NCI-H2171 treated with DMSO at 0.1 percent for 48 hours (cell line): ENCODE measurements around the gene LARP4B.
A peak's percentile ranks its signal among the peaks of the same experiment; 100 is the strongest.

Source experiments
- DNase-seq: peaks from one replicate; lab custom pipeline; 2025; lab: John Stamatoyannopoulos, UW

The LARP4B gene

DNA sequence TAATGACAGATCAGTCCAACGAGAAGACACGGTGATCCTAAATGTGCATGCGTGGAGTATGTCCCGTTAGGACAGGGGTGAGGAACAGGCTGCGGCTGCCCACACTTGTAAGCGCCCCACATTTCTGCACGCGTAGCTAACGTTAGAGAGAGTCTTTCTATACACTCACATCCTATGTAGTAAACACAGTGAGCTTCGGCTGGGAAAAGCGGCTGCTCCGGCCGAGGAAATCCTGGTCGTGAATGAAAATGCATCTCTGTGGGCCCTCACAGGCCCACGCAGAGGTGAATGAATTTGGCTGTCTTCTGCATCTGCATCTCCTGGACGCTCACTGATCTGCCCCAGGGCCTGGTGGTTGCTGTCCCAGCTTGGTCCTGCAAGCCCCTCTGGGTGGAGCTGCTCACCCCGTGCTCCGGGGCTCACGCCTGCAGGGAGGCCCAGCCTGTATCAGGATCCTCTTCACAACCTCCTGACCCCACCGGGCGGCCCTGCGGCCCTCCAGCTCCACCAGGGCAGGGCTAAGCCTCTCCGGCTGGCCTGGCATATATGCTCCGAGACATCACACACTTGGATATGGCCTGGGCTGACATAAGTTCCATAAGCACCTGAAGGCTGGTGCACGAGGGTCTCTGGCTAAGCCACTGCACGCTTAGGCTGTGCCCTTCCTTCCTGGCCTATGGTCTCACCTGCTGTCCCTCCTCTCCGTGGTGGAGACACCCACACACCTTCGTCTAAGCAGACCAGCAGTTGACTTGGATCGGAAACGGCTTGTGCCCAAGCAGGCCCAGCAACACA is 124.1 kb downstream of the LARP4B start:
- no peak for DNase-seq

DNA sequence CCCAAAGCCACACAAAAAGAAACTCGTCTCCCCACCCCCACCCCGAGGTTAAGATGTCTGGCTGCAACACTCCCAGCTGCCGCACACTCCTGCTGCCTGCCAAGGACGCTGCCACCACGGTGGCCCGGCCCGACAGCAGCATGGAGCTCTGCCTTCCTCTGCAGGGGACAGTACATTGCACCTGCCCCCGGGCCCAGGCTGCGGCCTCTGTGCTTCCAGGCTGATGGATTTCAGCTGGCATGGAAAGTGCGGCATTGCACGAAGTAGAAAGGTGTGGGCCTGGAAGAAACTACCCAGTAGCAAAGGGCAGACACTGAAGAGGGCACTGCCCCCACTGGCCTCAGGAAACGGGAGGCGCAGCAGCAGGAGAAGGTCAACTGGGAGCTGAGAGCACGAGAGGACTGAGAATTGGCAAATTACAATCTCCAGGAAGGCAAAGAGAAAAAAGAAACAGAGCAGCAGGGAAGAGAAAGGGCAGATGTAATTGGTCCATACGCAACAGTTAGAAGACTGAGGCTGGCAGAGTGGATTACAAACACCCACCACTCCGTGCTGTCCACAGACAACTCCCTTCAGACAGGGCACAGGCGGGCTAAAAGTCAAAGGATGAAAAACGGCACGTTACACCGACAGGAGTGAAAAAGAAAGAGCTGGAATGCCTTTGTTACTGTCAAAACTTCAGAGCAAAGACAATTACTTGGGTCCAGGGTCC is 124.9 kb downstream of the LARP4B start:
- no peak for DNase-seq

- no peak for DNase-seq
These were observed 125.7 kb downstream of the LARP4B start for GRCh38 chr10:805620-806305.

DNA sequence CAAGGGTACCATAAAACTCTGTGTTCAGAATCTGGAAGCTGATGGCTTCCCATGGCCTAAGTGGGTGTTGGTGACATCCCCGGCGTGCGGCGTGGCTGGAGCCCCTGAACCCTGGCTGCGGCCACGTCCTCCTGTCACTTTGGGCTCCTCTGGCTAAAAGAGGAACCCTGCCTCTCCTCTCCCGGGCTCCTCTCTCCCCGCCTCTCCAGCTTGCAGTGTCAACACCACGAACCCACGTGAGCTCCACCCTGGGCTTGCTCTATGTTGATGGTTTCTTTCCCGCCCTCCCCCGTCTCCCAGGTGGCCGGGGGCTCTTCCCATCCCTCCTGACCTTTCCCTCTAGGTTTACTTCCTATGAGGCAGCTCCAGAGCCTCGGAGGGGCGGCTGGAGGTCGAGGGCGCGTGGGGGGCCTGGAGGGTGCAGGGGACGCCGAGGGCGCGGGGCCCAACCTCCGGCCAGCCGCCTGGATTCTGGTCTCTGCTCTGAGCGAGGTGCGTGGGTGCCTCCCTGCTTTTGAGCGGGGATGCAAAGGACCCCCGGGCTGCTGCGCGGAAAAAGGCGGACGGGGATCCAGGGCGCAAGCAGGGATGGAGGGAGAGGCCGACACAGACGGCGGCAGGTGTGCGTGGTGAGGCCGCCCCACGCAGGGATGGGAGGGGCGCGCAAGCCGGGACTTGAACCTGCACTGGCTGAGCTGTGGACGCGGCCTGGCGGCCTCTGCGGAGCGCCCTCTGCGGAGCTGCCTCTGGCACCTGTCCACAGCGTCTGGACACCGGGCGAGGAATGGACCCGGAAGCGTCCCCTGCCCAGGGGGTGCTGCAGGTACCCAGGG is 126.5 kb downstream of the LARP4B start:
- DNase-seq, result no peak

GRCh38 chr10:804191-804781 is 127.2 kb downstream of the LARP4B start:
- DNase-seq, result no peak

- no peak for DNase-seq
These were observed 128.3 kb downstream of the LARP4B start for GRCh38 chr10:803041-803741.

- no peak for DNase-seq
These were observed 129.0 kb downstream of the LARP4B start for GRCh38 chr10:802506-802905.

GRCh38 chr10:797179-797578 is 134.3 kb downstream of the LARP4B start:
- no peak for DNase-seq

DNA sequence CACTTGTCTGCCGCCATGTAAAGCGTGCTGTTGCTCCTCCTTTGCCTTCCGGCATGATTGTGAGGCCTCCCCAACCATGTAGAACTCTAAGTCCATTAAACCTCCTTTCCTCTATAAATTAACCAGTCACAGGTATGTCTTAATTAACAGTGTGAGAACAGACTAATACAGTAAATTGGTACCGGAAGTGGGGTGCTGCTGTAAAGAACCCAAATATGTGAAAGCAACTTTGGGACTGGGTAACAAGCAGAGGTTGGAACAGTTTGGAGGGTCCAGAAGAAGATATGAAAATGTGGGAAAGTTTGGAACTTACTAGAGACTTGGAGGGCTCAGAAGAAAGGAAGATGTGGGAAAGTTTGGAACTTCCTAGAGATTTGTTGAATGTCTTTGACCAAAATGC is 135.3 kb downstream of the LARP4B start:
- no peak for DNase-seq

DNA sequence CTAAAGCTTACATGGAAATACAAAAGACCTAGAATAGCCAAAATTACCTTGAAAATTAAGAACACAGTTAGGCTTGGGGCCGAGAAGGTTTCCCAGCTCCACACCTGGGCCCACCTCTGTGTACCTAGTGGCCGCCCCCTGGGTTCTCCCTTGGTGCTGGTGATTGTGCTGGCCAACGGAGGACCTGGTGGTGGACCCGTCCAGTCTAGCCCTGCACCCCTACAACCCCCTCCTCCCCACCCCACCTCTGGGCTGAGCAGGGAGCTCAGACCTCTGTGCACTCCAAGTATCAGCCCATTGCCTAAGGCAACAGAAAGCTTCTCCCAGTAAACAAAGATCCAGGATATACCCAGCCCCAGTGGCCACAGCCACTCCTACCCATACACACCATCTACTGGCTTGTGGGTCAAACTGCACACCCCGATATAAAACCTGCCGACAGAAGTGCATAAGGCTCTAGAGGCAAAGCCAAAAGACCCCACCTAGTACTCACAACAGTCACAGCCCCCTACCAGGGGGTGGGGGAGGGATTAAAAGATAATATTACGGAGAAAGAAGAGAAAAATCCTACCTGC is 137.0 kb downstream of the LARP4B start:
- peak; percentile 24 for DNase-seq

DNA sequence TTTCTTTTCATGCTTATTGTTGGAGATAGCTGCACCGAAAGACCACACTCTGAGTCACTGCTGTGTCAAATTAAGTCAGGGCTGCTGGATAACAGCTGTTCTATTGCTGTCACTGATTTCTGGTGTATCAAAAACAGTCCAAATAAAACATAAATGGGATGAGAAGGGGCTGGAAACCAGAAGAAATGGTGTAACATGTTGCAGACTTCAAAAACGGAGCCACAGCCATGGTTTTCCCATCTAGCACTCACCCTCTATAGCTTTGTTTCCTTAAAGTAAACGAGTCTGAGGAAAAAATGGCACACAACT is 138.8 kb downstream of the LARP4B start:
- no peak for DNase-seq

DNA sequence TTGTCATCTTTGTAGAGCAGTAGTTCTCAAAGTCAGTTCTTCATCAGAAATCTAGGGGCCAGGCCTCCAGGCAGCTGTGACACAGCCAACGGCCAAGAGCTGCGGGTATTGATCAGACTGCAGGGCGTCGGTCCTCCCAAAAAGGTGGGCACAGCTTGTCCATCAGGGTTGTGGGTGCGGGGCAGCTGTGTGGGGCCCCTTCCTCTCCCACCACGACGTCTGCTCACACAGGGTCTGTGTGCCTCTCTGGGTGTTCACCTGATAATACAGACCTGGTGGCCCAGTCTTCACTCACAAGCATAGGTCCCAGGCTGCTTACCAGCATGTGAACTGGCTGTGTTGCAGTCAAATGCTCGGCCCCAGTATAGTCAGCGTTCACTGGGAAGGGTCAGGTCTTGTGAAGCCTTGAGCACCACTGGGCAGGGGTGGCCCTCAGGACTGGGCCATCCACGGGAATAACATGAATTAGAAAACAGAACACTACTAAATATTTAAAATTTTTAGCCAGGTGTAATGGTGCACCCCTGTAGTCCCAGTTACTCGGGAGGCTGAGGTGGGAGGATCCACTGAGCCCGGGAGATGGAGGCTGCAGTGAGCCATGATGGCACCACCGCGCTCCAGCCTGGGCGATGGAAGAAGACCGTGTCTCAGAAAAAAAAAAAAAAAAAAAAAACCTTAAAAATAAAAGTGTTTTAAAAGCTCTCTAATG is 139.3 kb downstream of the LARP4B start:
- no peak for DNase-seq

GRCh38 chr10:791639-792038 is 139.9 kb downstream of the LARP4B start:
- no peak for DNase-seq

DNA sequence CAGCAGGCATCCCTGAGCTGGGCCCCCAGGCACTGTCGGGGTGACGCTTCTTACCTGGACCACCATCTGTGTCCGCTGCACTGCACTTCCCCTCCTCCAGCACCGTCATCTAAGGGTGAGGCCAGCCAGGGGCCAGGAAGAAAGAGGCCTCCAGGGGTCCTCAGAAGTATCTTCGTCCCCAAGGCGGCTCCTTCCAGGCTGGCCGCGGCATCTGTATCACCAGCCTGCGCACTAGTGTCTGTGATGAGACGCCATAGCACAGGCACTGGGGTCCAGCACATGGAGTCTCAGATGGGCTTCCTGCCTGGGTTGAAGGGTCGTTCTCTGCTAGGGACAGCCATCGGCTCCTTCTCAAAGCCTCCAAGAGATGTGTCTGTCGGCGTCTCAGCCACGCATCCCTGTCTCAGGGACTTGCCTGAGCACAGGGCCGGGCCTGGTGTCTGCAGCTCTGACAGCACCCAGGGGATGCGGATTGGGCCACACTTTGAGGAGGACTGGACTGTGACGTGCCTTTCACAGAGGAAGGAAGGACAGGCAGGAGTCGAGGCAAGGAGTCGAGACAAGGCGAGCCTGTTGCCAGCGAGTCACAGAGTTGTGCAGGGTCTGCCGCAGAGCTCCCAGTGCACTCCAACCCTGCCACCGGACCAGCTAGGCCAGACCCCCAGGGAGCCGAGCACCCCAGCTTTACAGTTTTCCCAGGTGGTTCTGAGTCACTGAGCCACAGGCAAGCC is 140.5 kb downstream of the LARP4B start:
- DNase-seq, result no peak

DNA sequence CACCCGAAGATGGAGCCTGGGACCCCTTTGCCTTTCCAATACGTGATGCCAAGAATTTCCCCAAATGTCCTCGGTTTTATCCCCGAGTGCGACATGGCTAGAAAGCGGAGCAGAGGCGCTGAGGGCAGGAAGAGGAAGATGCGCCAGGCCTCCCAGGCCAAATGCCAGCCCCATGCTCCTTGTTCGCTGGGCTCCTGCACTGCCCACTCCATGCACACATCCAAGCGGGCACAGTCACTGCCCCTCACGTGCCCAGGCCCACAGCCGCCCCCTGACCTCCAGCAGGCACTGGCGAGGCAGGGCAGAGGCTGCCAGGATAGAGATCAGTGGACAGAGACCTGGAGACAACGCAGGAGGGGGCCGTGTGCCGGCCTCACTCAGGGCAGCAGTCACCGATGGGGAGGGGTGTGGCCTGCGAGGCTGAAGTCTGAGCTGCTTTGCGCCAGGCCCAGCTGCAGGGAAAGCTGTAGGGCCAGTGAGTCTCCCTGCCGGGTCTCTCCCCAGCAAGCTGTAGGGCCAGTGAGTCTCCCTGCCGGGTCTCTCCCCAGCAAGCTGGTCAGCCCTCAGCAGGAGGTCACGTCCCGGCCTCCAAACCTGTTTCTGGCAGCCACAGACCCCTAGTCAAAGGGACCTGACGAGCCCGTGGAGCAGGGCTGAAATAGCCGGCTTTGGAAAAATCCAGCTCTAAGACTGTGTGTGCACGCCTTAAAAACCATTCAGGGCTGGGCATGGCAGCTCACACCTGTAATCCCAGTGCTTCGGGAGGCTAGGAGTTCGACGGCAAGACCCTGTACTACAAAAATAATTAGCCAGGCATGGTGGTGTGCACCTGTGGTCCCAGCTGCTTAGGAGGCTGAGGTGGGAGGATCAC is 141.4 kb downstream of the LARP4B start:
- DNase-seq, result no peak

DNA sequence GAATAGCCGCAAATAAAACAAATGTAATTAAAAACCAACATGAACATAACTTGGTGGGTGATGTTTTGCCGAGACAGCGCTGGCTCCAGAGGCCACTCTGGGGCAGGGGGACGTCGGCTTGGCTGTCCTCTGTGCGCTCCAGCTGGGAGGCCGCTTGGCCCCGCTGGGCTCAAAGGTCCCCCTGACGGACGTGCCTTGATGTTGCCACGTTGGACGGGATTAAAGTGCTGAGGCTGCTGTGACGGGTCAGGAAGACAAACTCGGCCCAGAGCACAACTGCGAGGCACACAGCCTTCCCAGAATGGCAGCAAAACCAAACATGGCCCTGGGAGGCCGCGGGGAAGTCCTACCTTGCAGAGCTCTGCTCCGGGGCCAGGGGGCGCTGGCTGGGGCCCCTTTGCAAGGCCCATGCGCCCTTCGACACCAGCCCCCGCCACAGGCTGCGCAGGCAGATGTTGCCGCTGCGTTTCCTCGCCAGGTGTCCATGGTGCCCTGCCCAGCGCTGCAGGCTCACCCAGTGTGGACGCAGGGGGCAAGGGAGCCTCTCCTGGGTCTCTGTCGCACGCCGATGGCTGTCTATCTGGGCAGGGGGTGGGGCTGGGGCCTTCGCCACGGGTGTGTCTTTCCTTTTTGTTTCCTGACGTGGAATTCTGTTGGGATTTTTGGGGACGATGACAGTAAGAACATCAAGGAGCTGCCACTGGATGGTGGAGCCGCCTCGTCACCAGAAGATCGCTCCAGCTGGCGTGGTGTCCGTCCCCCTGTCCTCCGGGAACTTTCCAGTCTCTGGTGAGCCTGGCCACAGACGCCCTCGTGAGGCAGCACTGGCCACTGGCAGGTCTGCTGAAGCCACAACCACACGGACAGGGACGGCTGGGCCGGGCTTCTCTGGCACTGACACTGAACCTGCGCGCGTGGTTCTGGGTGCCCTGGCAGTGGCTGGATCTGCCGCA is 142.4 kb downstream of the LARP4B start:
- no peak for DNase-seq

GRCh38 chr10:787933-788651 is 143.4 kb downstream of the LARP4B start:
- no peak for DNase-seq
